ENCODE data around the gene ATP8B2.
A peak's percentile ranks its signal among the peaks of the same experiment; 100 is the strongest.
"Not testable (repeated sequence)": the region's sequence is repeated elsewhere in the genome, so short reads cannot be mapped to it uniquely, and the experiment has no call there.

The ATP8B2 gene

DNA sequence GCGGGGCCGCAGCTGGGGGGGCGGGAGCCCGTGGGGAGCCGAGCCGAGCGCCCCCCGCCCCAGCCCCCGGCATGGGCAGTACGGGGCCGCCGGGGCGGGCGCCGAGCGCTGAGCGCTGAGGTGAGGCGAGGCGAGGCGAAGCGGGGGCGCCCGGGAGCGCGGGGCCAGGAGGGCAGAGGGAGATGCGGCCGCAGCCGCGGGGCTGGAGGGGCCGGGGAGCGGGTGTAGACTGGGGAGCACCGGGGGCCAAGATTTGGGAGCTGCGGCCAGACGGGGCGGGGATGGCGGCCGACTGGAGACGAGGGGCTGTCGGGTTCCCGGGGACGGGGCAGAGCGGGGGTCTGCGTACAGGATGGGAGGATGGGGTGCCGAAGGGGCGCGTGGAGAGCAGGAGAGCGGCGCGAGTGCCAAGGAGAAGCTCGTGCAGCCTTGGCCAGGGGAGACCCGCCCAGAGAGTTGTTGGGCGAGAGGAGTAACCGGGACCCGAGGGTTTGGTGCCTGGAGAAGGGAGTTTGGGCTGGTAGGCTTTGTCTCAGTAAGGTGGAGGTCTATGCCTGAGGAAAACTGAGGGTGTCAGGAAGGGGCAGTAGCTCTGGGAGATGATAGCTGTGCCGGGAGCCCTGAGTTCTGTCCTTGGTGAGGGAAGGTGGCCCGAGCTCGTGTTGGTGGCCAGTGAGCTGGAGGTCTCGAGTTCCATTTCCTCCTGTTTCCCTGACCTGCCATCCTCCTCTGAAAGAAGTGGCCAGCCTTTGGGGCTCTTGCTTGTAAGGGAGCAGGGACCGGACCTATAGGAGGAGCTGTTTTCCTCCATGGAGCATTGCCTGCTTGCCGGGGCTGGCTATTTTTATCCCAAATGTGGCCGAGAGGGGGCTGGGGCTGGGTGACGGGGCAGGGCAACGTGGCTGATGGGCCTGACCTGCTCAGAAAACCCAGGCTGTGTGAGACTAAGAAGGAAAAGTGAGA, 539 bp downstream of the ATP8B2 start:
- peak; percentile 71 for DNase-seq (ENCODE audit: low spot score)

DNA sequence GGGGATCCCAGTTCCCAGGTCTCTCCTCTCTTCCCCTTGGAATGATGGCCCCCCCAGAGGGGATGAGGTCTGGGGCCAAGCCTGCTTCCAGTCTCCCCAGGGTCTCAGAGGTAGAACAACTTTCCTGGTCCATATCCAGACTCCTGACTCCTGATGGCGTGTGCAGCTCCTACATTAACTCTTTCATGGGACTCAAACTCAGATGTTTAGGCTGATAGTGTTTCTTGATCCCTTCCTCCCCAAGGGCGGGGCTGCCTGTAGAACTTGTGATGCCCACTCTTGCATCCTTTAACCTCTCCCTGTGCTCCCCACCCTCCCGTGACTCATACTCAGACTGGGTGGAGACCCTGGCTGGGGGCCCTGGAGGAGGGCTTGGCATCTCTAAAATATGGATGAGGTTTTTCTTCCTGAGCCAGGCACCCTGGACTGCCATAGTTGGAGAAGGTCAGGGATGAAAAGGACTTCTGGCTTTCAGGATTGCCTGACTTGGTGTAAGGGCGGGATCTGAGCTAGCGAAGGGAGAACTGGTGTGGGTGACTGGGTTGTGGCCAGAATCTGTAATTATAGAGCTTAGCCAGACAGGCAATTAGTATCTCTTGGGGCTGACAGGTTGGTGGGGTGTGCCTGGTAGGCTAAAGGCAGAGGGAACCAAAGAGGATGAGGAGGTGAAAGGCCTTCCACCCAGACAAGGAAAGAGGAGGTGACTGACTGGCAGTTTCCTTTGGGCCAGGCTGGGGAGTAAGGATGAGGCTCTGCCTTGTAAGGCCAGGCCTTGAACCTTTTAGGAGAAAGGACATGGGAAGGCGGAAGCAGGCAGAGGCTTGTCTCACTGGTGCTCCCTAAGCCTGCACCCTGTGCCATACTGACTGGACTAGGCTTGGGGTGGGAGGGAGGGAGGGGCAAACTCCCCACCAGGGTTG, 1.5 kb downstream of the ATP8B2 start:
- DNase-seq (ENCODE audit: low spot score) = peak; percentile 23

DNA sequence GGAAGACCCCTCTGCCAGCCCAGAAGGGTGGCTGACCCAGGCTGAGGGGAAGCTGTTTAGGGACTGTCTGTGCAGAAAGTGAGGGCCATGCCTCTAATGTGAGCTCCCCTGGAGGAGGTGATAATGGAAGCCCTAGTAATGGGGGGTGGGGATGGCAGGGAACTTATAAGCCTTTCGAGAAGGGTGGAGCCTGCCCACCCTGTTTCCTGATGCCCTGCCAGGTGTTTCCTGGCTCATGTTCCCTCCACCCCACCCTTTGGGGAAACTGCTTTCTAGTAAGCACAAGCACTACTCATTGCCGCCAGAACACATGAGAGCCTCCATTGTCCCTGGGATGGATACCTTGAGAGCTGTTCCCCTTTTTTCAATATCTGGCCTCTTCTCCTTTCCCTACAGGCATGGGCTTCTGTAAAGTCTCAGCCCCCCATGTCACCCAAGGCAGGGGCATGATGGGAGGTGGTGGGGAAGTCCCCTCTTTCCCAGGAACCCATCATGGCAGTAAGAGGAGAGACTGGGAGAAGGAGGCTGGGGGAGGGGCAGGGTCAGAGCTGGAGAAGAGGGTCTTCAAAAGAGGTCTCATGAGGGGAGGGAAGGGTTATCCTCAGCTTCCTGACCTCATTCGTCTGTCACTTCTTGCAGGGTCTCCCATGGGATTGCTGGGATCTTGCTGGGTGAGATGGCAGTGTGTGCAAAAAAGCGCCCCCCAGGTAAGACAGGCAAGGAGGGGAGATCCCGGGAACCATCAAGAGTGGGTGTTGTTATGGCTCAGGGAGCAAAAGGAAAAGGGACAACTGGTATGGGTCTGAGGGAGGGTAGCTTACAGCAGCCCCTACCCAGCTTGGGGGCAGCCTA, 2.4 kb downstream of the ATP8B2 start:
- peak; percentile 47 for DNase-seq (ENCODE audit: low spot score)

DNA sequence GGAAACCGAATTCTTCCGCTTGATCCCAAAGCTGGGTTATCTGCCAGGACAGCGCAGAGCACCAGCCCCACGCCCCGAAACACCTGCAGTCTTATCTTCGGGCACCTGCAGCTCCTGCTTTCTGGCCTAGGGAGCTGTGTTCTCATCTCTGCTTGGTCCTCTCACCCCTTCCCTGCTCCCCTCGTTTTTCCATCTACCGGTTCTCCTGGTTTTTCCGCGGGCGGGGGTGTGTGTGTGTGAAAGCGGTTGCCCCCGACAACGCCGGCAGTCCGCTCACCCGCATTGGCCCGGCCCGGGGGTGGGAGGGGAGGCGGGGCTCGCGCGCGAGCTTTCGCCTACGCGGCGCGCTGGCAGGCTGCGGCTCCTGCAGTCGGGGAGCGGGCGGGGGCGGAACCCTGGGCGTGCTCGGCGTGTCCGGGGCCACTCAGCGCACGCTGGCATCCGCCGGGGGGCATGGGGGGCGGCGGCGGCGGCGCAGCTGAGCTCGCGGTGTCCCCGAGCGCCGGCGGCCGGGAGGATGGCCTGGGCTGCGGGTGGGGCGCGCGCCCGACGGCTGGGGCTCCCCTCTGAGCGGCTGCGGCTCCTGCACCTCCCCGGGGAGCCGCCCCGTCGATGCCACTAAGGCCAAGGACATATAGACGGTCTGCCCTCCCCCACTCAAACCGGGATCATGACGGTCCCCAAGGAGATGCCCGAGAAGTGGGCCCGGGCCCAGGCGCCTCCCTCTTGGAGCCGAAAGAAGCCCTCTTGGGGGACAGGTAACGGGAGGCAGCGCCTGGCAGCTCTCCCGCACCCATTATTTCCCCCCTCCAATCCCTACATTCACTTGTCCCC, 3.2 kb downstream of the ATP8B2 start:
- peak; percentile 43 for DNase-seq (ENCODE audit: low spot score)

DNA sequence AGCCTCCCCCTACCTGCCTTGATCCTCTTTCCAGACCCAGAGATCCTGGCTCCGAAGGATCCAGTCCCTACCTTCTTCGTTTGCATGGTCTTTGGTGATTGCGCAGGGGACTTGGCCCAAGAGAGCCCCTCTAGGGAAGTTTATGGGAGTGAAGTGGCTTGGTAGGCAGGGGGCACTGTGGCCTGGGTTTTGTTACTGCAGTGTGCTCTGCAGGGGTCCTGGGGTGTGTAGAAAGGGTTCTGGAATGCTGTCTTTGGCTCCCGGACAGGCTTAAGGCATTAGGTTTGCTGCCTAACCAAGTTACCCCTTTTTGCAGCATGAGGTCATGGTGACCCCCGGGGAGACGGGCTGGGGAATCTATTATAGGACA, 3.8 kb downstream of the ATP8B2 start:
- no peak for DNase-seq (ENCODE audit: low spot score)

DNA sequence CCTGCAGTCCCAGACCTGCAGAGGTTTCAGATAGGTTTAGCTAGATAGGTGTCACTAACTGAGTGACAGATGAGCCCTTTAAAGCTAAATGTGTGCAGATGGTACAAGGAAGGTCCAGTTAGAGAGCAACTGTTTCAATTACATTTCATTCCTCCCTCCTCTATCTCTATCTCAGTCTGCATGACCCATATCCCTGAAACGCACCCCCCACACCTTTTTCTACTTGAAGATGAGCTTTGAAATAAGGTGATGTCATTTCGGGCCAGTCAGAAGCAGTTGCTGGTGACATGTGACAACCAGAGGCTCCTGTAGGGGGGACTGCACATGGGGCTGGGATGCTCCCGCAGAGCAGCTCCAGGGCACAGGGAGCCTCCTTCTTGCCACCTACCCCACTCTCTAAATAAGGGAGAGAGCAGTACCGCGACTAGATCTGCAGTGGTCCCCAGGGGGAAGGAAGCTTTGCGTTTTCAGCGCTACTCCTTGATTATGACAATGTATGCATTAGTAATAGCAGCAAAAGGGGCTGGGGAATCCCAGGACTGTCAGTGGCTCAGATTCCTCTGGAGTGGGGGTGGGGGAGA, 4.3 kb downstream of the ATP8B2 start:
- no peak for DNase-seq (ENCODE audit: low spot score)

DNA sequence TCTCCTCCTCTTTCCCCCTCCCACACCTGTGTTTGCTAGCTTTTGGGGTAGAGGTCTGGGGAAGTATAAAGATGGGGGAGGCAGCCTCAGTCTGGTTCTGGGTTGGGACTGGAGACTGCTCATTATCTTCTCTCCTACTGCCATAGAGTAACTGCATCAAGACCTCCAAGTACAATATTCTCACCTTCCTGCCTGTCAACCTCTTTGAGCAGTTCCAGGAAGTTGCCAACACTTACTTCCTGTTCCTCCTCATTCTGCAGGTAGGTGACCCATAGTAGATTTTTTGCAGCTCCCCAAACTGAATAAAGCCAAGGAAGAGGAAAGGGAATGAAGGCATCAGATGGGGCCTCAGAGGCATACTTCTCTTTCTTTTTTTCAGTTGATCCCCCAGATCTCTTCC, 5.3 kb downstream of the ATP8B2 start:
- no peak for DNase-seq (ENCODE audit: low spot score)

DNA sequence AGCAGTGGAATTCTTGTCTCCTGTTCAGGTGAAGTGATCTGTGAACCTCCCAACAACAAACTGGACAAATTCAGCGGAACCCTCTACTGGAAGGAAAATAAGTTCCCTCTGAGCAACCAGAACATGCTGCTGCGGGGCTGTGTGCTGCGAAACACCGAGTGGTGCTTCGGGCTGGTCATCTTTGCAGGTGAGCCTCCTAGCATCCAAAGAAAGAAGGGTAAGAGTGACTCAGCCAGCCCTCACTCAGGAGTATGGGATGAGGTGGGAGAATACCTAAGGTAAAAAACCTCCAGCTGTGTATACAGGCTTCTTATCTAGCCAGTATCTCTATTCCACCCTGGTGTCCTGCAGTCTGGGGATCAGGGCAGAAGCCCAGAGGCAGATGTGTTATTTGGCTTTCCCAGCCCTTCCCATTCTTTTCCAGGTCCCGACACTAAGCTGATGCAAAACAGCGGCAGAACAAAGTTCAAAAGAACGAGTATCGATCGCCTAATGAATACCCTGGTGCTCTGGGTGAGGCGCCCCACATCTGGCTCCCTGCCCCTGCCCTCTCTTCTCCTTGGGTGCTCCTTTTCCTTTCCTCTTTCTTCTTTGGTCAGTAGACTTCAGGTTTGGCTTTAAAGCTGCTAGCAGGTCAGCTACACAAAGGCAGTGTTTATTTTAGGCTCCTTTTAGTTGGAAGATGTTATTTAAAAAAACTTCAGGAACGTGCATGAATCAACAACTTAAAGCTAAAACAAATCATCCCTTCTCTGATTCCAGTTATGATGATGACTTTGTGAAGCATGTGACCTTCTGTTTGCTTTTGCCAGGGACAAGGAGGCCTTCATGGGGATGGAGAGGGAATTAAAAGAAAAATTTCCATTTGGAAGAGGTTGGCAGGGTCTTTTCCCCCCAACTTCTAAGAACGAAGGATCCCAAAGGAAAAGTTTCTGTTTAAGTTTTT, 9.0 kb downstream of the ATP8B2 start:
- DNase-seq (ENCODE audit: low spot score) = no peak

DNA sequence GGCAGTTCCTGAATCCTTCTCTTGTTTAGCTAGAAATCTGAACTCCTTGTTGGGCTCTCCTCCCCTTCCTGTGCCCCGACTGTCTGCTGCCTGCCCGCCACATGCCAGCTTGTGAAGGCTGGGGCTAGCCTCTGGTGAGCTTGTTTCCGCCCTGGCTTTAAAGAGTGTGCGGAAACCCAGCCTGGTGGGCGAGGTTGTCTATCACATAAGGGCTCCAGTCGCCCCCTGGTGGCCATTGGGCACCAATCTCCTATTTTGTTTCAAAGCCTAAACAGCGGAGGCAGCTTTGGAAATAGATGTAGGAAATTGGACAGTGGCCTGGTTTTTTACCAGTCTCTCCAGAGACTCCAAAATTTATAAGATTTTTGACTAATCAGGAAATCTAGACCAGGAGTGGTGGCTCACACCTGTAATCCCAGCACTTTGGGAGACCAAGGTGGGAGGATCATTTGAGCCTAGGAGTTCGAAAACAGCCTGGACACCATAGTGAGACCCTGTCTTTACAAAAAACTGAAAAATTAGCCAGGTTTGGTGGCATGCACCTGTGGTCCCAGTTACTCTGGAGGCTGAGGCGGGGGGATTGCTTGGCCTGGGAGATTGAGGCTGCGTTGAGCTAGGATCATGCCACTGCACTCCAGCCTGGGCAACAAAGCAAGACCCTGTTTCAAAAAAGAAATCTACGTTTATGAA, 9.8 kb downstream of the ATP8B2 start:
- DNase-seq (ENCODE audit: low spot score) = peak; percentile 81

DNA sequence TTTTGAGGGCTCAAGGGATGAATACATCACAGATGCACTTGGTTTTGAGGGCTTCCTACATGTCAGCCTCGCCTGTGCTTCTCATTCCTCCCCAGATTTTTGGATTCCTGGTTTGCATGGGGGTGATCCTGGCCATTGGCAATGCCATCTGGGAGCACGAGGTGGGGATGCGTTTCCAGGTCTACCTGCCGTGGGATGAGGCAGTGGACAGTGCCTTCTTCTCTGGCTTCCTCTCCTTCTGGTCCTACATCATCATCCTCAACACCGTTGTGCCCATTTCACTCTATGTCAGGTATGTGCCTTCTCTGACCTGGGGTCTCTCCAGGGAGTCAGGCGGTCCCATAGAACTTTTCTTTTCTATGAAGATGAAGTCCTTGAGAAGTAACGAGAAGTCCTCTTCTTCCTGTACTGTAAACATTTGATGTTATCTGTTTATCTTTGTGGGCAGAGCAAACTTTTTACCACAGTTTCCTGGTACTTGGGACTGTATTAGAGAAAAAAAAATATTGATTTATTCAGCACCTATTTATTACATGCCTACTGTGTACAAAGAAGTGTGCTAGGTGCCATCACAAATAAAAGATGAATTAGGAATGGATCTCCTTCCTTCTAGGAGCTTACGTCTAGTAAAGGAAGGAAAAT, 12.0 kb downstream of the ATP8B2 start:
- no peak for DNase-seq (ENCODE audit: low spot score)

DNA sequence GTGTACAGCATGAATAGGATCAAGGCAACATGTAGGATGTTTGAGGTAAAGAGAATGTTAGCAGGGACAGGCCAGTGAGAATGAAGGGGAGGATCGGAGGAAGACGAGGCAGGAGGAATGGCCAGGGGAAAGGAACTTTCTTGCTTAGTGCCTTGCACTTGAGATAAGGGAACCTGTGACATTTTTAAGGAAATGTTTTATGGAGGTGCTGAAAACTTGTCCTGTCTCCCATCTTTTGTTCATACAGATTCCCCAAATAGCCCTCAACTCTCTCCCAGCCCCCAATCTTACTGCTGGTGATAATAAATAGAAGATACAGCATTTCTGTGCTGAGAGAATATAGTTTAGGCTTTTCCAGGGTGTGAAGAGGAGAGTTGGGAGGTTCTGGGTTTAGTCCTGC, 13.6 kb downstream of the ATP8B2 start:
- DNase-seq (ENCODE audit: low spot score) = no peak

DNA sequence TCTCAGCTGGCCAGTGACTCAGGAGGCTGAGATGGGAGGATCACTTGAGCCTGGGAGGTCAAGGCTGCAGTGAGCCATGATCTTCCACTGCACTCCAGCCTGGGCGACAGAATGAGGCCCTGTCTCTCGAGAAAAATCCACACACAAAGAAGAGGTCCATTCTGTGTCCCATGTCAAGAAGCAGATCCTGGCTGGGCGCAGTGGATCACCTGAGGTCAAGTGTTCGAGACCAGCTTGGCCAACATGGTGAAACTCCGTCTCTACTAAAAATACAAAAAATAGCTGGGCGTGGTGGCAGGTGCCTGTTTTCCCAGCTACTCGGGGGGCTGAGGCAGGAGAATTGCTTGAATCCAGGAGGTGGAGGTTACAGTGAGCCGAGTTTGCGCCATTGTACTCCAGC, 16.0 kb downstream of the ATP8B2 start:
- not testable (repeated sequence) for DNase-seq (ENCODE audit: low spot score)

DNA sequence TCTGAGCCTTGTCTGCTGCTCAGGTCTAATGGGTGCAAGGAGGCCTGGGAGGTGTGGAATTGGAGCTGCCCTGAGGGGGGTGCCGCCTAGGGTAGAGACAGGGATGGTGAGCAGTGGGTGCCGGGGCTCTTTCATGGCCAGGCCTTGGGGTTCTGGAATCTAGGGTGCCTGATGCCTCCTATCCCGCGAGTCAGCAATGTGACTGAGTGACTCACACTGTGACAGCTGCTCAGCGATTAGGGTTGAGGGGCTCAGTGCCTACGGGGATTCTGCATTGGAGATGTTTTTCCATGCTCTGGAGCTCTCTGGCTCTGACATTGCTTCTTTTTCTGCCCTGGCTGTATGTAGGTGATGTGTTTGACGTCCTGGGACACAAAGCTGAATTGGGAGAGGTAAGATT, 16.8 kb downstream of the ATP8B2 start:
- DNase-seq (ENCODE audit: low spot score) = no peak

DNA sequence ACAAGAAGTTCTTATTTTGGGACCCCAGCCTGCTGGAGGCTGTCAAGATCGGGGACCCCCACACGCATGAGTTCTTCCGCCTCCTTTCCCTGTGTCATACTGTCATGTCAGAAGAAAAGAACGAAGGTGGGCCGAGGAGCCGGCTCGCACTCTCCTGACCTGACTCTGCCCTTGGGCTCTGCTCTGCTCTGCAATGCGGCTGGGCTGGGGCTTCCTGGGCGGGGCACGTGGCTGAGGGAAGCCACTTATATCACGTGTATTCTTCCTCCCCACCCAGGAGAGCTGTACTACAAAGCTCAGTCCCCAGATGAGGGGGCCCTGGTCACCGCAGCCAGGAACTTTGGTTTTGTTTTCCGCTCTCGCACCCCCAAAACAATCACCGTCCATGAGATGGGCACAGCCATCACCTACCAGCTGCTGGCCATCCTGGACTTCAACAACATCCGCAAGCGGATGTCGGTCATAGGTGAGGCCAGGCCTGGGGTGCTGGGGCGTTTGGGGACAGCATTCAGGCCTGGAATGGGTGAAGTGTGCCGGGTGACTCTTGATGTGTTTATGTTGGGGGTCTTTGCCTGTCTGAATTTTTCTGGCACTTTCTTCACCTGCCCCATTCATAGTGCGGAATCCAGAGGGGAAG, 17.6 kb downstream of the ATP8B2 start:
- no peak for DNase-seq (ENCODE audit: low spot score)

DNA sequence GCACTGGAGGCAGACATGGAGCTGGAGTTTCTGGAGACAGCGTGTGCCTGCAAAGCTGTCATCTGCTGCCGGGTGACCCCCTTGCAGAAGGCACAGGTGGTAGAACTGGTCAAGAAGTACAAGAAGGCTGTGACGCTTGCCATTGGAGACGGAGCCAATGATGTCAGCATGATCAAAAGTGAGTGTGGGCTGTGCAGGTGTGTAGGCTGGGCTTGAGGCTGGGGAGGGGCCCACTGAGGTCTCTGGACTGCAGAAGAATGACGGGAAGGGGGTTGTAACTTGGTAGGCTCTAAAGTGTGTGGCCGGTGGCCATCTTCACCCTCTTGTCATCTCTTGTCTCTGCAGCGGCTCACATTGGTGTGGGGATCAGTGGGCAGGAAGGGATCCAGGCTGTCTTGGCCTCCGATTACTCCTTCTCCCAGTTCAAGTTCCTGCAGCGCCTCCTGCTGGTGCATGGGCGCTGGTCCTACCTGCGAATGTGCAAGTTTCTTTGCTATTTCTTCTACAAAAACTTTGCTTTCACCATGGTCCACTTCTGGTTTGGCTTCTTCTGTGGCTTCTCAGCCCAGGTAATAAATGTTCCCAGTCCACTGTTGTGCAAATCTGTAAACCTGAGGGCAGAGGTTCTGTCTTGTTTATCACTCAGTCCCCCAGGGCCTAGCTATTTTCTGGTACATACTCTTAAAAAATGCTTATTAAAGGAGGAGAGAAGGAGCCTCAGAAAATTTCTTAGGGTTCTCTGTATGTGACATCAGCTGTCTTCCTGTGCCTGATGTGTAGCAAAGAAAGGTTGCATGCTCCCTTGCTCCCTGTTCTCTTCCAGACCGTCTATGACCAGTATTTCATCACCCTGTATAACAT, 19.9 kb downstream of the ATP8B2 start:
- DNase-seq (ENCODE audit: low spot score) = peak; percentile 45

DNA sequence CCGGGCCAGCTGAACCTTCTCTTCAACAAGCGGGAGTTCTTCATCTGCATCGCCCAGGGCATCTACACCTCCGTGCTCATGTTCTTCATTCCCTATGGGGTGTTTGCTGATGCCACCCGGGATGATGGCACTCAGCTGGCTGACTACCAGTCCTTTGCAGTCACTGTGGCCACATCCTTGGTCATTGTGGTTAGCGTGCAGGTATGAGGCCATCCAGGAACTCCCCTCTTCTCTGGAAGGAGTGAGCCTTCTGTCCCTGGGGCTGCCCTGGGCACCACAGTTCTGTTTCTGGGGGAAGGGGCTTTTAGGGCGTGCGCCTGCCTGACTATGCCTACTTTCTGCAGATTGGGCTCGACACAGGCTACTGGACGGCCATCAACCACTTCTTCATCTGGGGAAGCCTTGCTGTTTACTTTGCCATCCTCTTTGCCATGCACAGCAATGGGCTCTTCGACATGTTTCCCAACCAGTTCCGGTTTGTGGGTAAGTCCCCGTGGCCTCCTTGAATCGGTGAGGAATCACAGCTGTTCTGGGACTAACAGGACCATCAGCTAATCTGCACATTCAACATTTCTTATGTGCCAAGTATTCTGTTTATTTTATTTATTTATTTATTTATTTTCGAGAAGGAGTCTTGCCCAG, 21.1 kb downstream of the ATP8B2 start:
- no peak for DNase-seq (ENCODE audit: low spot score)
